GM19351 (cell line): ENCODE data around the gene GLIPR1L2.

Source experiments
- ATAC-seq: cut with Tn5 transposase; IDR thresholded peaks from one replicate; pipeline ENCODE4 v1.9.1; 2021; ENCODE audit warnings: mild to moderate bottlenecking, moderate library complexity; ENCODE audit not compliant: unreplicated experiment

Gene GLIPR1L2

DNA sequence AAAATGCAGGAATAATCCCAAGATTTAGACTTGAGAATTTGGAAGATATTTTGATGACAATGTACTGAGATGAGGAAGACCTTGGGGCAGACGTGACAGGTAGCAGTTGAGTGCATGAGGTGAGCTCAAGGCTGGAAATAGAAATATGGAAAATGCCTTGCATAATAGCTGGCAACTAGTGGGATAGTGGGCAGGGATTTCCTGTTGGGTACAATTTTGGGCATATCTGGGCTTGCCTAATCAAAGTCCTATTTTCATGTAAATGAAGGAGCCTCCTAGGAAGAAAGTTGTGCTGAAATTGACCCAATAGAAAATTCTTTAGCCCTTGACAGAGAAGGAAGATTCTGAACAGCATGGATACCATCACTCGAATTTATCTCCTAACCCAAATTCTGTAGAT, 83.2 kb downstream of the GLIPR1L2 start:
- ATAC-seq = no peak

GRCh38 chr12:75476071-75476470, 85.2 kb downstream of the GLIPR1L2 start:
- no peak for ATAC-seq

DNA sequence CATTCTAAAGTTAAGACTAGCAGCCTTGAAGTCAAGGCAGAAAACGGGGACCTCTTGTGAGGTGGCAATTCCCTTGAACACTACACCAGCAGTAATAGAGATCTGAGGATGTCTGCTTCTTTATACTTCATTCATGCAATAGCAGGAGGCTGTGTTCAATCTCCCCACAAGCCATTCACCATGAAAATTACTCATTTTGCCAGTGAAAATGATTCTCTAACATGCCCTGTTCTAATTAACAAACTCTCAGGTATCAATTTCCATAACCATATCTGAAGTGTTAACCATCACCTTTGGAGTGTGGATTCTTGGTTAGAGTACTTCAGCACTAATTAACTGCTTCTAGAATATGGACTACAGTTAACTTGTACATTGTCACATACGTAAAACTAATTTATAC, 86.2 kb downstream of the GLIPR1L2 start:
- no peak for ATAC-seq

DNA sequence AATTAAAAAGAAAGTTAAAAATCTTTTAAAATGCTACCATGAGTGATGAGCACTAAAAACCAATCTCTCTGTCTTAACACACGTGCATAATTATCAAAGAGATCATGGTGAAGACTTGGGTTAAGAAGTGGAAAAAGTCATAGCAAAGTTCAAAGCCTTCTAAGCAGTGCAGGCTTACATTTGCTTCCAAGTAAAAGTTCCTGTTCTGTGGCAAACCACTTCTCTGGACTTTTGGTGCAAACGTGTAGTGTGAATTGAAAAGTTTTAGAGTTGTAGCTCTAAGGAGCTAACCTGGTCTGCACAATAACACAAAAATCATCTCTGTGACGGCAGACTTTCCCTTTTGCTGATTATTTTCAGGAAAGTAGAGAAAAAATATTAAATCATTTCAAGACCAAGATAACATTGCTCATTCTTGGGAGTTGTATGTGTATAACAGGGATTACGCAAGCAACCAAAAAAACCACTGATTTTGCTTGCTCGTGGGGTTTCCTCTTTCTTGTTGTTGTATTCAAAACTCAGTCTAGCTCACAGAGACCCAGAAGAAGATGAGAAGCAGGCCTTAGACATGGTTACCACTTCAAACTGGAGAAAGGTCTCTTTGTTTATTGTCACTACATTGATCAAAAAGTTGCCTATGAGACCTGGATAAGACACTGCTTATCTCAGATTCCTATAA, 87.4 kb downstream of the GLIPR1L2 start:
- peak; percentile 25 for ATAC-seq

GRCh38 chr12:75479963-75480461, 89.1 kb downstream of the GLIPR1L2 start:
- ATAC-seq = peak; percentile 33

DNA sequence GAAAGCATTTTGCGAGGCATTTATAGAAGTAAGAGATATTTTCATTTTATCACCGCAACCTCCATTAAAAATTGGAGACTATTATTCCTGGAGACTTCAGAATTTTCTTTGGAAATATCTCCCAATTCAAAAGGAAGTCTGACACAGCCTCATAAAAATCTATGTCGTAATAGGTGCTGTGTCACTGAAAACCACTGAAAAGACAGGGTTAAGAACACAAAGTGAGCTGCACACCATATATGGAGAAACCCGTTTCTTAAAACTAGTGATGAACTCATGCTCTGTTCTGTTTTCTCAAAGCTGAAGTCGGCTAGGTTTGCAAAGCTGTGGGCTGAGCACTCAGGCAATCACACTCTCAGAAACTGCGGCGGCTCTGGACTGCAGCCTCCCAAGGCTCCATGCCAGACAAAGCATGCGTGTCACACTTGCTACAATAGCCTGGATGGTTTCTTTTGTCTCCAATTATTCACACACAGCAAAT, 89.6 kb downstream of the GLIPR1L2 start, which contains the start of gene GLIPR1:
TSS of gene GLIPR1 (plus strand) at position 287 of the 481 bp plus-strand sequence. CDS start at position 413, 126 bp downstream.
- peak; percentile 84 for ATAC-seq

DNA sequence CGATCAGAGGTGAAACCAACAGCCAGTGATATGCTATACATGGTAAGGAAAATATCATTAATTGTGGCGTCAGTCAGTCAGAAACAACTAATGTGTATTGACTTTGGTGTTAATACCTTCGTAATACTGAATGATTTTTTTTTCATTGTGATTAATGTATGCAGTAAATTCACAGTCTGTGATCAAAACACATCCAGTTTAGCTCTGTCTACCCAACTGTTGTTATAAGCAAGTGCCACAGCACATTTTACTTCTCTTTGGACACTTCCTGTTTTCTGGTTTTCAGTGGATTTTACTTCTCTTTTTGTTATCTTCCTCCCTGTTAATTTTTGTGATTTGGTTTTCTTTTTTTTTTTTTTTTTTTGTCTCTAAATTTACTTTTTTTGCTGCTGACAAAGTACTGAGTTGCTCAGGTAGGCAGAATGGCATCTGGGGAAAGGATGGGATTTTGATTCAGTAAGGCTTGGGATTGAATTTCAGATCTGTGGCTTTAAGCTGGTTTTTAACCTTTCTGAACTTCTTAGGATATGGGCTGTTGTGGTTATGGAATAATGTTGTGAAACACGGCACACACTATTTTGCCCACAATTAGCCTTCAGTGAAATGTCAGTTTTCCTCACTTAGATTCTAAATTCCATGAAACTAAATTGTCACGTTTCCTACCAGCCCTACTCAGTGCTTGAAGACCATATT, 90.3 kb downstream of the GLIPR1L2 start:
- ATAC-seq = peak; percentile 13

DNA sequence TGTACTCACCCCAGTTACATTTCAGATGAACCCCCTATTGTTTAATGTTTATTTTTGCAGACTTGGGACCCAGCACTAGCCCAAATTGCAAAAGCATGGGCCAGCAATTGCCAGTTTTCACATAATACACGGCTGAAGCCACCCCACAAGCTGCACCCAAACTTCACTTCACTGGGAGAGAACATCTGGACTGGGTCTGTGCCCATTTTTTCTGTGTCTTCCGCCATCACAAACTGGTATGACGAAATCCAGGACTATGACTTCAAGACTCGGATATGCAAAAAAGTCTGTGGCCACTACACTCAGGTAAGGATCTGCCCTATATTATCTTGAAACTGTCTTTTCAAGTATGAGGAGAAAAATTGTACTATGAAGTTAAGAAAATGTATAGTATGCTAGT, 90.9 kb downstream of the GLIPR1L2 start:
- ATAC-seq = no peak
